ENCODE measurements around the gene NADK. TPM values are rescaled to one million over a fixed set of nuclear protein-coding genes. Genes with fewer than 3 reads are reported as not detected.
"Not testable (repeated sequence)": the region's sequence is repeated elsewhere in the genome, so short reads cannot be mapped to it uniquely, and the experiment has no call there.

The NADK gene
- total and polyA plus RNA-seq, 2 of the 13 experiments (the other 11 are each of a cell fraction or from before 2014, with no cell fraction given): 56.6 to 60.1 TPM

GRCh38 chr1:1724035-1724864 lies 54.0 kb downstream of the NADK start, which contains the start of gene CDK11A:
Gene CDK11A (minus strand): TSS chr1:1724357. CDS start chr1:1722818, 1,539 bp downstream.
- peak within 1 kb of the TSS; percentile 71 for H3K9ac ChIP-seq (ENCODE audit: insufficient read depth, low read depth, low read length)
- H2AFZ ChIP-seq (ENCODE audit: low read length); H3K27me3 ChIP-seq (ENCODE audit: control insufficient read depth in 1 of 2, insufficient read depth in 2 of 2, low read length in 2 of 2); H3K4me1 ChIP-seq (ENCODE audit: insufficient read depth, low read length); H4K20me1 ChIP-seq (ENCODE audit: insufficient read depth, low read length); H3K9me3 ChIP-seq (ENCODE audit: low read length); CTCF ChIA-PET (ENCODE audit: low intra/inter-chr PET ratio, low total read pairs); in situ Hi-C loops (cut with HindIII; ENCODE audit: extremely low pct_ligation_motif_present, low pct_unique_long_range_greater_than_20kb); BruUV-seq (replicated peaks); intact Hi-C loops (cut with micrococcal nuclease; ENCODE audit: unreplicated experiment); H3K79me2 ChIP-seq (ENCODE audit: insufficient read depth, low read length); TF ChIP-seq HNF4G (CRISPR knock-in tag; IDR thresholded peaks at IDR 0.05; ENCODE audit: borderline replicate concordance, low read depth): not testable (repeated sequence)
- DNase-seq (ENCODE audit: low spot score) (peak; percentile 99), FAIRE-seq (peak; percentile 63), ATAC-seq (peak; percentile 91)
- H3K4me3 ChIP-seq (replicated peaks in 1 of 3; ENCODE audit: insufficient read depth in 1 of 3, low read depth in 2 of 3, low read length in 3 of 3): peak within 1 kb of the TSS; percentile 61 to 81 (median 78); a peak in 5 of 6 replicates
- 0% methylated on average over 1 of the region's 78 CpGs for WGBS (ENCODE audit: low lambda C conversion rate)
- H3K36me3 ChIP-seq (replicated peaks in 1 of 2; ENCODE audit: control insufficient read depth in 1 of 2, insufficient read depth in 2 of 2, low read length in 2 of 2): peaks cover 2 to 12% of the 10 kb centered on the region in 2 experiments; a peak in 3 of 5 replicates
- H3K4me2 ChIP-seq (ENCODE audit: low read depth, low read length): peak within 1 kb of the TSS; percentile 39; the same call in 1 of the 2 replicates
- POLR2A ChIA-PET: interaction anchor here (0.6 kb wide), 1 partner anchor 67 kb away, joined by 4 read pairs; no protein-coding TSS in a partner anchor
- H3K27ac ChIP-seq (ENCODE audit: extremely low read length, insufficient read depth, low read length): peak within 1 kb of the TSS; percentile 83
- TF ChIP-seq CTCF (CRISPR knock-in tag; IDR thresholded peaks at IDR 0.05) (peak; percentile 53), ZSCAN9 (CRISPR knock-in tag; IDR thresholded peaks at IDR 0.05; ENCODE audit: borderline replicate concordance) (0 out of 2 replicates have a peak, but pooled peaks have one; percentile 43), SMAD3 (CRISPR knock-in tag; IDR thresholded peaks at IDR 0.05) (0 out of 2 replicates have a peak, but pooled peaks have one; percentile 18), CREM (IDR thresholded peaks at IDR 0.05) (peak; percentile 99), CREM (CRISPR knock-in tag; IDR thresholded peaks at IDR 0.05) (peak; percentile 86), HNF4A (CRISPR knock-in tag; IDR thresholded peaks at IDR 0.05) (peak; percentile 68), HMGXB3 (CRISPR knock-in tag; IDR thresholded peaks at IDR 0.05; ENCODE audit: borderline replicate concordance) (peak; percentile 71; the same call in 1 of the 2 replicates), MYNN (CRISPR knock-in tag; IDR thresholded peaks at IDR 0.05; ENCODE audit: low read depth) (0 out of 2 replicates have a peak, but pooled peaks have one; percentile 59), ATF3 (CRISPR knock-in tag; IDR thresholded peaks at IDR 0.05) (peak; percentile 54), HNF4G (IDR thresholded peaks at IDR 0.05; ENCODE audit: borderline replicate concordance, low read depth, low read length) (peak; percentile 79), POGZ (CRISPR knock-in tag; IDR thresholded peaks at IDR 0.05) (peak; percentile 45; the same call in 1 of the 2 replicates), MIER3 (CRISPR knock-in tag; IDR thresholded peaks at IDR 0.05; ENCODE audit: borderline replicate concordance) (peak; percentile 39; the same call in 1 of the 2 replicates), DR1 (CRISPR knock-in tag; IDR thresholded peaks at IDR 0.05) (peak; percentile 51; the same call in 1 of the 2 replicates), BORCS8-MEF2B (CRISPR knock-in tag; IDR thresholded peaks at IDR 0.05) (peak; percentile 40; the same call in 1 of the 2 replicates), ZFP1 (CRISPR knock-in tag; IDR thresholded peaks at IDR 0.05) (peak; percentile 43; the same call in 1 of the 2 replicates), ZNF746 (CRISPR knock-in tag; IDR thresholded peaks at IDR 0.05) (peak; percentile 46; the same call in 1 of the 2 replicates), PHF20 (CRISPR knock-in tag; IDR thresholded peaks at IDR 0.05) (peak; percentile 96), FOXO1 (CRISPR knock-in tag; IDR thresholded peaks at IDR 0.05) (0 out of 2 replicates have a peak, but pooled peaks have one; percentile 24)

Data from HepG2 (cell line).